ENCODE results near the gene PCDHGA3.

The PCDHGA3 gene

GRCh38 chr5:141369994-141370848, 26.6 kb downstream of the PCDHGA3 start, which contains the start of gene PCDHGB3:
PCDHGB3 (plus strand) TSS chr5:141370242; CDS start chr5:141370395, 153 bp downstream.
- Histone ChIP-seq H3K27ac (ENCODE audit: low read length, poor library complexity, severe bottlenecking) (no peak within 1 kb of the TSS), H3K79me1 (replicated peaks; ENCODE audit: low read length, poor library complexity, severe bottlenecking) (no peaks in the 10 kb centered on the region), H3K27me3 (ENCODE audit: control insufficient read depth in 1 of 2, insufficient read depth in 1 of 2, low read length in 2 of 2) (peaks cover 0 to 13% of the 10 kb centered on the region in 2 experiments), H2AFZ (ENCODE audit: low read depth, low read length) (no peak within 1 kb of the TSS), H3K36me3 (ENCODE audit: control insufficient read depth in 1 of 2, insufficient read depth in 2 of 2, low read depth in 1 of 2, low read length in 2 of 2) (peaks cover 0 to 8% of the 10 kb centered on the region in 2 experiments), H2BK120ac (ENCODE audit: low read depth, low read length) (no peak within 1 kb of the TSS), H4K91ac (ENCODE audit: low read length) (no peak within 1 kb of the TSS), H3K9me3 (ENCODE audit: control insufficient read depth, low read length) (peaks cover 55% of the 10 kb centered on the region), H2AK5ac (ENCODE audit: low read length, severe bottlenecking) (no peak within 1 kb of the TSS), H3K23ac (ENCODE audit: low read length in 2 of 2) (no peak within 1 kb of the TSS), H4K8ac (ENCODE audit: low read length) (no peak within 1 kb of the TSS), H3K4ac (ENCODE audit: low read depth in 1 of 2, low read length in 2 of 2) (no peak within 1 kb of the TSS), H3K4me1 (ENCODE audit: control insufficient read depth, insufficient read depth, low read depth, low read length) (no peaks in the 10 kb centered on the region), H3K4me3 (ENCODE audit: insufficient read depth in 1 of 2, low read depth in 1 of 2, low read length in 2 of 2) (peak within 1 kb of the TSS in 1 of 2 experiments; percentile 71), H3K18ac (ENCODE audit: low read depth in 1 of 2, low read length in 2 of 2) (no peak within 1 kb of the TSS), H3K14ac (ENCODE audit: low read length in 2 of 2) (no peak within 1 kb of the TSS), H3K4me2 (ENCODE audit: low read length, poor library complexity, severe bottlenecking) (no peak within 1 kb of the TSS), H2BK15ac (ENCODE audit: low read depth, poor library complexity, severe bottlenecking) (no peak within 1 kb of the TSS), H2BK5ac (ENCODE audit: low read depth, low read length, poor library complexity, severe bottlenecking) (no peak within 1 kb of the TSS), H3K9ac (ENCODE audit: low read length) (peak within 1 kb of the TSS; percentile 45), H2BK12ac (ENCODE audit: low read length in 2 of 2) (no peak within 1 kb of the TSS)
- WGBS, result 91% methylated on average over 32 of the region's 32 CpGs
- no peak for DNase-seq

DNA sequence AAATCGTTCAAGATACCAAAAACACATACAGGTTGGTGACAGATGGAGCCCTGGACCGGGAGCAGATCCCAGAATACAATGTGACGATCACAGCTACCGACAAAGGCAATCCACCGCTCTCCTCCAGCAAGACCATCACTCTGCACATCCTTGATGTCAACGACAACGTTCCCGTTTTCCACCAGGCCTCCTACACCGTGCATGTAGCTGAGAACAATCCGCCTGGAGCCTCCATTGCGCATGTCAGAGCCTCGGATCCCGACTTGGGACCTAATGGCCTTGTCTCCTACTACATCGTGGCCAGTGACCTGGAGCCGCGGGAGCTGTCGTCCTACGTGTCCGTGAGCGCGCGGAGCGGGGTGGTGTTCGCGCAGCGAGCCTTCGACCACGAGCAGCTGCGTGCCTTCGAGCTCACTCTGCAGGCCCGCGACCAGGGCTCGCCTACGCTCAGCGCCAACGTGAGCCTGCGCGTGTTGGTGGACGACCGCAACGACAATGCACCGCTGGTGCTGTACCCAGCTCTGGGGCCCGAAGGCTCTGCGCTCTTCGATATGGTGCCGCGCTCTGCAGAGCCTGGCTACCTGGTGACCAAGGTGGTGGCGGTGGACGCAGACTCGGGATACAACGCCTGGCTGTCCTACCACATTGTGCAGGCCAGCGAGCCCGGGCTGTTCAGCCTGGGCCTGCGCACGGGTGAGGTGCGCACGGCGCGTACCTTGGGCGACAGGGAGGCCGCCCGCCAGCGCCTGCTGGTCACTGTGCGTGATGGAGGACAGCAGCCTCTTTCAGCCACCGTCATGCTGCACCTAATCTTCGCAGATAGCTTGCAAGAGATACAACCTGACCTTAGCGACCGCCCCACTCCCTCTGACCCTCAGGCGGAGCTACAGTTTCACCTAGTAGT, 28.2 kb downstream of the PCDHGA3 start:
- Histone ChIP-seq H2AK5ac (ENCODE audit: low read length, severe bottlenecking) (no peak overlapping the region), H3K4ac (ENCODE audit: low read depth in 1 of 2, low read length in 2 of 2) (no peak overlapping the region), H3K14ac (ENCODE audit: low read length in 2 of 2) (no peak overlapping the region), H3K18ac (ENCODE audit: low read depth in 1 of 2, low read length in 2 of 2) (no peak overlapping the region), H3K9me3 (ENCODE audit: control insufficient read depth, low read length) (peaks cover 48% of the 10 kb centered on the region), H3K4me1 (ENCODE audit: control insufficient read depth, insufficient read depth, low read depth, low read length) (no peaks in the 10 kb centered on the region), H3K79me1 (replicated peaks; ENCODE audit: low read length, poor library complexity, severe bottlenecking) (no peaks in the 10 kb centered on the region), H3K27ac (ENCODE audit: low read length, poor library complexity, severe bottlenecking) (no peak overlapping the region), H2AFZ (ENCODE audit: low read depth, low read length) (no peak overlapping the region), H3K36me3 (ENCODE audit: control insufficient read depth in 1 of 2, insufficient read depth in 2 of 2, low read depth in 1 of 2, low read length in 2 of 2) (peaks cover 0 to 8% of the 10 kb centered on the region in 2 experiments), H2BK12ac (ENCODE audit: low read length in 2 of 2) (no peak overlapping the region), H3K4me3 (ENCODE audit: insufficient read depth in 1 of 2, low read depth in 1 of 2, low read length in 2 of 2) (peak overlapping the region; percentile 30 to 31), H4K8ac (ENCODE audit: low read length) (no peak overlapping the region), H2BK15ac (ENCODE audit: low read depth, poor library complexity, severe bottlenecking) (no peak overlapping the region), H3K4me2 (ENCODE audit: low read length, poor library complexity, severe bottlenecking) (no peak overlapping the region), H2BK120ac (ENCODE audit: low read depth, low read length) (no peak overlapping the region), H3K23ac (ENCODE audit: low read length in 2 of 2) (no peak overlapping the region), H2BK5ac (ENCODE audit: low read depth, low read length, poor library complexity, severe bottlenecking) (no peak overlapping the region), H3K9ac (ENCODE audit: low read length) (no peak overlapping the region), H3K27me3 (ENCODE audit: control insufficient read depth in 1 of 2, insufficient read depth in 1 of 2, low read length in 2 of 2) (peaks cover 0 to 13% of the 10 kb centered on the region in 2 experiments), H4K91ac (ENCODE audit: low read length) (no peak overlapping the region)
- 94% methylated on average over 69 of the region's 69 CpGs for WGBS
- no peak for DNase-seq

GRCh38 chr5:141373673-141374317, 30.2 kb downstream of the PCDHGA3 start, which contains the start of gene PCDHGA6:
PCDHGA6 (plus strand) TSS chr5:141373891; CDS start chr5:141374084, 193 bp downstream.
- Histone ChIP-seq H3K36me3 (ENCODE audit: control insufficient read depth in 1 of 2, insufficient read depth in 2 of 2, low read depth in 1 of 2, low read length in 2 of 2) (peaks cover 0 to 8% of the 10 kb centered on the region in 2 experiments), H2BK5ac (ENCODE audit: low read depth, low read length, poor library complexity, severe bottlenecking) (no peak within 1 kb of the TSS), H3K4me1 (ENCODE audit: control insufficient read depth, insufficient read depth, low read depth, low read length) (no peaks in the 10 kb centered on the region), H3K4me2 (ENCODE audit: low read length, poor library complexity, severe bottlenecking) (no peak within 1 kb of the TSS), H3K23ac (ENCODE audit: low read length in 2 of 2) (no peak within 1 kb of the TSS), H2AK5ac (ENCODE audit: low read length, severe bottlenecking) (no peak within 1 kb of the TSS), H3K18ac (ENCODE audit: low read depth in 1 of 2, low read length in 2 of 2) (no peak within 1 kb of the TSS), H3K14ac (ENCODE audit: low read length in 2 of 2) (no peak within 1 kb of the TSS), H2AFZ (ENCODE audit: low read depth, low read length) (no peak within 1 kb of the TSS), H3K79me1 (replicated peaks; ENCODE audit: low read length, poor library complexity, severe bottlenecking) (no peaks in the 10 kb centered on the region), H2BK120ac (ENCODE audit: low read depth, low read length) (no peak within 1 kb of the TSS), H3K9ac (ENCODE audit: low read length) (peak within 1 kb of the TSS; percentile 51), H3K27ac (ENCODE audit: low read length, poor library complexity, severe bottlenecking) (no peak within 1 kb of the TSS), H3K27me3 (ENCODE audit: control insufficient read depth in 1 of 2, insufficient read depth in 1 of 2, low read length in 2 of 2) (peaks cover 0 to 13% of the 10 kb centered on the region in 2 experiments), H2BK12ac (ENCODE audit: low read length in 2 of 2) (no peak within 1 kb of the TSS), H3K9me3 (ENCODE audit: control insufficient read depth, low read length) (peaks cover 57% of the 10 kb centered on the region), H4K8ac (ENCODE audit: low read length) (no peak within 1 kb of the TSS), H3K4me3 (ENCODE audit: insufficient read depth in 1 of 2, low read depth in 1 of 2, low read length in 2 of 2) (peak within 1 kb of the TSS in 1 of 2 experiments; percentile 75), H3K4ac (ENCODE audit: low read depth in 1 of 2, low read length in 2 of 2) (no peak within 1 kb of the TSS), H4K91ac (ENCODE audit: low read length) (no peak within 1 kb of the TSS), H2BK15ac (ENCODE audit: low read depth, poor library complexity, severe bottlenecking) (no peak within 1 kb of the TSS)
- 89% methylated on average over 27 of the region's 27 CpGs for WGBS
- DNase-seq, result no peak
